ENCODE results near the gene CACNA1I. TPM values are rescaled to one million over a fixed set of nuclear protein-coding genes. Genes with fewer than 3 reads are reported as not detected.

Gene CACNA1I
- total and polyA plus RNA-seq, 2 experiments from 2014 or later: 0.17 to 0.21 TPM

- no peak overlapping the region for H3K27ac ChIP-seq
- no peaks in the 10 kb centered on the region for H3K36me3 ChIP-seq (replicated peaks; ENCODE audit: insufficient read depth, low read depth)
- no peaks in the 10 kb centered on the region for H3K79me2 ChIP-seq
- 93% methylated on average over 10 of the region's 10 CpGs for WGBS (ENCODE audit: low lambda C conversion rate, missing lambda C conversion rate)
- H3K9me3 ChIP-seq (ENCODE audit: low read depth): no peaks in the 10 kb centered on the region
- no peaks in the 10 kb centered on the region for H3K9me2 ChIP-seq (replicated peaks; ENCODE audit: insufficient read depth)
- H3K27me3 ChIP-seq: no peaks in the 10 kb centered on the region
- peaks cover 7% of the 10 kb centered on the region for H3K4me1 ChIP-seq (ENCODE audit: insufficient read depth)
- H4K20me1 ChIP-seq (ENCODE audit: insufficient read depth, poor library complexity, severe bottlenecking): no peaks in the 10 kb centered on the region
- no peak overlapping the region for H2AFZ ChIP-seq
- no peak overlapping the region for H3K4me3 ChIP-seq
- TF ChIP-seq CTCF (IDR thresholded peaks at IDR 0.05; ENCODE audit: poor library complexity) (no peak), EZH2 (IDR thresholded peaks at IDR 0.05; ENCODE audit: borderline replicate concordance) (no peak), EZH2phosphoT487 (IDR thresholded peaks at IDR 0.05; ENCODE audit: low read depth, severe bottlenecking, unreplicated experiment) (no peak)
- no peak for DNase-seq (ENCODE audit: low spot score)
- no peak overlapping the region for H3K4me2 ChIP-seq
Measured at GRCh38 chr22:39716534-39716933, 146.0 kb downstream of the CACNA1I start.

GRCh38 chr22:39717099-39717498 is 146.5 kb downstream of the CACNA1I start:
- DNase-seq (ENCODE audit: low spot score): no peak
- Histone ChIP-seq H3K9me3 (ENCODE audit: low read depth) (no peaks in the 10 kb centered on the region), H3K27ac (no peak overlapping the region), H2AFZ (no peak overlapping the region), H3K9me2 (replicated peaks; ENCODE audit: insufficient read depth) (no peaks in the 10 kb centered on the region), H3K36me3 (replicated peaks; ENCODE audit: insufficient read depth, low read depth) (no peaks in the 10 kb centered on the region), H3K4me2 (no peak overlapping the region), H3K79me2 (no peaks in the 10 kb centered on the region), H4K20me1 (ENCODE audit: insufficient read depth, poor library complexity, severe bottlenecking) (no peaks in the 10 kb centered on the region), H3K27me3 (no peaks in the 10 kb centered on the region), H3K4me1 (ENCODE audit: insufficient read depth) (peaks cover 7% of the 10 kb centered on the region), H3K4me3 (no peak overlapping the region)
- WGBS (ENCODE audit: low lambda C conversion rate, missing lambda C conversion rate): 82% methylated on average over 8 of the region's 8 CpGs
- no peak for TF ChIP-seq EZH2phosphoT487 (IDR thresholded peaks at IDR 0.05; ENCODE audit: low read depth, severe bottlenecking, unreplicated experiment)
- no peak for TF ChIP-seq EZH2 (IDR thresholded peaks at IDR 0.05; ENCODE audit: borderline replicate concordance)
- no peak for TF ChIP-seq CTCF (IDR thresholded peaks at IDR 0.05; ENCODE audit: poor library complexity)

- DNase-seq (ENCODE audit: low spot score): no peak
Measured at GRCh38 chr22:39718206-39718605, 147.7 kb downstream of the CACNA1I start.

More at GRCh38 chr22:39718206-39718605, 147.7 kb downstream of the CACNA1I start:
- Histone ChIP-seq H3K9me3 (ENCODE audit: low read depth) (no peaks in the 10 kb centered on the region), H3K4me2 (no peak overlapping the region), H3K9me2 (replicated peaks; ENCODE audit: insufficient read depth) (no peaks in the 10 kb centered on the region), H3K4me1 (ENCODE audit: insufficient read depth) (peaks cover 2% of the 10 kb centered on the region), H3K4me3 (no peak overlapping the region), H3K27ac (no peak overlapping the region), H4K20me1 (ENCODE audit: insufficient read depth, poor library complexity, severe bottlenecking) (no peaks in the 10 kb centered on the region), H3K36me3 (replicated peaks; ENCODE audit: insufficient read depth, low read depth) (no peaks in the 10 kb centered on the region), H3K27me3 (no peaks in the 10 kb centered on the region), H2AFZ (no peak overlapping the region), H3K79me2 (no peaks in the 10 kb centered on the region)
- 95% methylated on average over 7 of the region's 7 CpGs for WGBS (ENCODE audit: low lambda C conversion rate, missing lambda C conversion rate)
- no peak for TF ChIP-seq CTCF (IDR thresholded peaks at IDR 0.05; ENCODE audit: poor library complexity)
- no peak for TF ChIP-seq EZH2 (IDR thresholded peaks at IDR 0.05; ENCODE audit: borderline replicate concordance)
- TF ChIP-seq EZH2phosphoT487 (IDR thresholded peaks at IDR 0.05; ENCODE audit: low read depth, severe bottlenecking, unreplicated experiment): no peak
